Glutamatergic neuron (in vitro differentiated cells): ENCODE data around the gene CFAP100. TPM values are rescaled to one million over a fixed set of nuclear protein-coding genes. Genes with fewer than 3 reads are reported as not detected.

Source experiments
- DNase-seq: peaks from one replicate; pipeline ENCODE4 v3.0.0; 2022
- H3K27ac Mint-ChIP-seq: one replicate; pipeline ENCODE4 v1.8.0; 2020; ENCODE audit warnings: mild to moderate bottlenecking, mixed read lengths, inconsistent platforms; ENCODE audit not compliant: unreplicated experiment
- H3K27me3 Mint-ChIP-seq: one replicate; pipeline ENCODE4 v1.8.0; 2020; ENCODE audit warnings: mild to moderate bottlenecking, moderate library complexity, mixed read lengths, inconsistent platforms; ENCODE audit not compliant: unreplicated experiment
- H3K36me3 Mint-ChIP-seq: one replicate; pipeline ENCODE4 v1.8.0; 2020; ENCODE audit warnings: mild to moderate bottlenecking, mixed read lengths, inconsistent platforms; ENCODE audit not compliant: unreplicated experiment
- H3K4me1 Mint-ChIP-seq: one replicate; pipeline ENCODE4 v1.8.0; 2020; ENCODE audit warnings: mild to moderate bottlenecking, low read depth, mixed read lengths, inconsistent platforms; ENCODE audit not compliant: unreplicated experiment
- H3K4me3 Mint-ChIP-seq: one replicate; pipeline ENCODE4 v1.8.0; 2020; ENCODE audit warnings: mild to moderate bottlenecking, mixed read lengths, inconsistent platforms; ENCODE audit not compliant: unreplicated experiment
- H3K9me3 Mint-ChIP-seq: one replicate; pipeline ENCODE4 v1.8.0; 2020; ENCODE audit warnings: mild to moderate bottlenecking, moderate library complexity, mixed read lengths, inconsistent platforms; ENCODE audit not compliant: unreplicated experiment
- total RNA-seq: library from RNA; stranded (reverse); fragmentation: NEBNext Ultra II Directional; extraction: Animal tissue kit (Norgen Biotek cat#: 25700); gene quantifications from one replicate; pipeline ENCODE4 v1.2.1, GENCODE V29; 2021; ENCODE audit not compliant: unreplicated experiment
- TF ChIP-seq, protein P1 (sequence below): fragments of 200-600 bp; sonication (generic); IDR thresholded peaks from one replicate; pipeline ENCODE4 v1.5.0; 2021; ENCODE audit not compliant: partially characterized antibody, unreplicated experiment

Gene CFAP100
- total RNA-seq, 1 donor from 2014 or later: not detected

DNA sequence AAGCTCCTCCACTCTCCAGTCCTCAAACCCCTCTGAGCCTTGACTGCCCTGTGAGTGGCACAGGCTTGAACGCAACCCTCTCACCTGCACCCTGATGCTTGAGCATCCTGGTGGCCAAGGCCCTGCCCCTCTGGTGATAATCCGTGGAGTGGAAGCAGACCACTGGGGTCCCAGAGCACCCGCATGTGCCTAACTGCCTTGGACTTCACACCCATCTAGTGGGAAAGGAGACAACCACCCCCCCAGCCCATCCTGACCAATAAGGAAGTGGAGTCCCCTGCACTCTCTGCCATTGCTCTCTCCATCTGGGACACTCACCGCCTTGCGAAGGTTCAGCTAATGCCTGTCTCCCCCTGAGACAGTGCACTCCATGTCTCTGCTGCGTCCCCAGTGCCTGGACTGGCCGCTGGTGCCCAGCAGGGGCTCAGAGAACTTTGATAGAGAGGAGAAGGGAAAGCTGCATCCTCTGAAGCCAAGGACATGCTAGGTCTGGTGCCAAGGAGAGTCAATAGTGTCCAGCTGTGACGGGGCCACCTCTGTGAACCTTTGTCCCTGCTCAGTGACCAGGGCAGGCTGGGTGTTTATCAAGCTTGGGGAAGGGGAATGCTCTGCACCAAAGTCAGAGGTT lies 40.9 kb upstream of the CFAP100 start:
- H3K27ac Mint-ChIP-seq: no peak overlapping the region
- peaks cover 6% of the 10 kb centered on the region for H3K27me3 Mint-ChIP-seq
- no peaks in the 10 kb centered on the region for H3K36me3 Mint-ChIP-seq
- peaks cover 1% of the 10 kb centered on the region for H3K9me3 Mint-ChIP-seq
- DNase-seq: peak; percentile 14
- peaks cover 9% of the 10 kb centered on the region for H3K4me1 Mint-ChIP-seq
- H3K4me3 Mint-ChIP-seq: no peak overlapping the region
- TF ChIP-seq, protein P1, sequence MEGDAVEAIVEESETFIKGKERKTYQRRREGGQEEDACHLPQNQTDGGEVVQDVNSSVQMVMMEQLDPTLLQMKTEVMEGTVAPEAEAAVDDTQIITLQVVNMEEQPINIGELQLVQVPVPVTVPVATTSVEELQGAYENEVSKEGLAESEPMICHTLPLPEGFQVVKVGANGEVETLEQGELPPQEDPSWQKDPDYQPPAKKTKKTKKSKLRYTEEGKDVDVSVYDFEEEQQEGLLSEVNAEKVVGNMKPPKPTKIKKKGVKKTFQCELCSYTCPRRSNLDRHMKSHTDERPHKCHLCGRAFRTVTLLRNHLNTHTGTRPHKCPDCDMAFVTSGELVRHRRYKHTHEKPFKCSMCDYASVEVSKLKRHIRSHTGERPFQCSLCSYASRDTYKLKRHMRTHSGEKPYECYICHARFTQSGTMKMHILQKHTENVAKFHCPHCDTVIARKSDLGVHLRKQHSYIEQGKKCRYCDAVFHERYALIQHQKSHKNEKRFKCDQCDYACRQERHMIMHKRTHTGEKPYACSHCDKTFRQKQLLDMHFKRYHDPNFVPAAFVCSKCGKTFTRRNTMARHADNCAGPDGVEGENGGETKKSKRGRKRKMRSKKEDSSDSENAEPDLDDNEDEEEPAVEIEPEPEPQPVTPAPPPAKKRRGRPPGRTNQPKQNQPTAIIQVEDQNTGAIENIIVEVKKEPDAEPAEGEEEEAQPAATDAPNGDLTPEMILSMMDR: no peak

- Mint-ChIP-seq H3K4me1 (peaks cover 9% of the 10 kb centered on the region), H3K4me3 (no peak overlapping the region), H3K27ac (no peak overlapping the region), H3K36me3 (peaks cover 7% of the 10 kb centered on the region), H3K27me3 (peaks cover 7% of the 10 kb centered on the region), H3K9me3 (peaks cover 5% of the 10 kb centered on the region)
- TF ChIP-seq, protein P1: no peak
- DNase-seq: peak; percentile 8
Measured at GRCh38 chr3:126354776-126355175, 39.9 kb upstream of the CFAP100 start.

GRCh38 chr3:126355251-126355650 lies 39.5 kb upstream of the CFAP100 start:
- peaks cover 5% of the 10 kb centered on the region for H3K9me3 Mint-ChIP-seq
- H3K4me3 Mint-ChIP-seq: peak overlapping the region; percentile 35
- H3K36me3 Mint-ChIP-seq: peaks cover 11% of the 10 kb centered on the region
- peaks cover 9% of the 10 kb centered on the region for H3K27me3 Mint-ChIP-seq
- H3K4me1 Mint-ChIP-seq: peaks cover 9% of the 10 kb centered on the region
- TF ChIP-seq, protein P1: no peak
- no peak overlapping the region for H3K27ac Mint-ChIP-seq
- peak; percentile 10 for DNase-seq

- Mint-ChIP-seq H3K9me3 (peaks cover 5% of the 10 kb centered on the region), H3K4me3 (peak overlapping the region; percentile 90), H3K36me3 (peaks cover 11% of the 10 kb centered on the region), H3K27ac (peak overlapping the region; percentile 52), H3K4me1 (peaks cover 3% of the 10 kb centered on the region), H3K27me3 (peaks cover 10% of the 10 kb centered on the region)
- TF ChIP-seq, protein P1: no peak
- DNase-seq: peak; percentile 73
Measured at GRCh38 chr3:126355777-126356372, 38.8 kb upstream of the CFAP100 start.

DNA sequence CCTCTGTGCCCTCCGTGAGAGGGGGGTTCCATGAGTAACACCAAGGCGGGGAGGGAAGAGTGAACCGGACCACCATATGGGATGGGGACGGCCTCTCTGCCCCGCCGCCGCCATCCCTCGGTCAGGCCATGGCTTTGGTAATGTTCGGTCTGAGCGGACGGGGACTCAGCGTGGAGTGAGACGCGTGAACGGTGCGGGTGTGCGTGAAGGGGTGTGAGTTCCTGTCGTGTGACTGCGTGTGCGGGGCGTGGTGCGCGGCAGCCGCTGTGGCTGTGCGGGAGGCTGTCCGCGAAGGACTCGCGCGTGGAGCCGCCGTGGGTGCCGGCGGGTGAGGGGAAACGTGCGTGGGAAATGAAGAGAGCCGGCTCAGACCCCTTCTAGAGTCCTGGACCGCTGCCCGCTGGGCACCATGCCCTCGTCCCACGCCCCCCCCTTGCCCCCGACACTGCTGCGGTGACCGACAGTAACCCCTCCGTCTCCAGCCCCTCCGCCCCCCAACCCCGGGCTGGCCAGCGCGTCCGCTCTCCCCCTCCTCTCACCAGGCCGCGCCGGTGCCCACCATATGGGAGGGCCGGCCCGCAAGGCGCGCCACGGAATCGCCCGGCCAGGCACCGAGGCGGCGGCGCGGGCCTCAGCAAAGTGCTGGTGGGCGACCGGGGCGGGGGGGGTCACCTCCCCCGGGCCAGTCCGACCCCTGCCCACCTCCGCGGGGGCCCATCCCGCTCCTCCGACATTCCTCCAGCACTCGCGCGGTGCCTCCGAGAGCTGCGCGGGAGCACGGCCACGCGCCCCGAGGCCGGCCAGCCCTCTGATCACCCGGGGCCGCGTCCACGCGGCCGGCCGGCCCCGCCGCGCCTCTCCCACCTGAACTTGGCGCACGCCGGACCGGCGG lies 38.1 kb upstream of the CFAP100 start:
- Mint-ChIP-seq H3K27ac (peak overlapping the region; percentile 52), H3K4me1 (peaks cover 3% of the 10 kb centered on the region), H3K27me3 (peaks cover 10% of the 10 kb centered on the region), H3K36me3 (peaks cover 11% of the 10 kb centered on the region), H3K9me3 (peaks cover 5% of the 10 kb centered on the region), H3K4me3 (peak overlapping the region; percentile 90)
- TF ChIP-seq, protein P1: no peak
- peak; percentile 35 for DNase-seq
